Keratinocyte (primary cell): ENCODE results near the gene LACTBL1. TPM values are rescaled to one million over a fixed set of nuclear protein-coding genes. Genes with fewer than 3 reads are reported as not detected.
"Not testable (repeated sequence)": the region's sequence is repeated elsewhere in the genome, so short reads cannot be mapped to it uniquely, and the experiment has no call there.

ENCODE experiments used
- DNase-seq: peaks from one replicate; pipeline ENCODE4 v3.0.0-alpha.2; 2011; ENCODE audit warnings: low read depth, missing footprints, low spot score
- FAIRE-seq: peaks from 2 replicates; lab custom pipeline; 2011; peaks lifted over from hg19 to GRCh38; lab: Jason Lieb, UNC
- H2AFZ ChIP-seq: 2 replicates; pipeline ENCODE4 v1.6.0; 2012; ENCODE audit warnings: low read length, control low read depth, inconsistent platforms; ENCODE audit not compliant: control insufficient read depth
- H3K27ac ChIP-seq: 2 replicates; pipeline ENCODE4 v1.5.1; 2011; ENCODE audit warnings: low read length; ENCODE audit not compliant: control insufficient read depth, insufficient read depth
- H3K27me3 ChIP-seq: 3 replicates; pipeline ENCODE4 v1.6.0; 2011; ENCODE audit warnings: low read length; ENCODE audit not compliant: control insufficient read depth, insufficient read depth; ENCODE audit errors: extremely low read depth
- H3K36me3 ChIP-seq, 2 experiments: 2 replicates in 1 of 2; 3 replicates in 1 of 2; pipeline ENCODE4 v1.5.1; 2011; ENCODE audit warnings: low read length in 2 of 2, mild to moderate bottlenecking in 1 of 2; ENCODE audit not compliant: control insufficient read depth in 2 of 2, insufficient read depth in 2 of 2; ENCODE audit errors: extremely low read depth in 1 of 2
- H3K4me1 ChIP-seq: 3 replicates; pipeline ENCODE4 v1.5.1; 2011; ENCODE audit warnings: low read length; ENCODE audit not compliant: control insufficient read depth, insufficient read depth; ENCODE audit errors: extremely low read depth
- H3K4me2 ChIP-seq: 3 replicates; pipeline ENCODE4 v1.6.0; 2011; ENCODE audit warnings: low read depth, low read length; ENCODE audit not compliant: control insufficient read depth, insufficient read depth; ENCODE audit errors: extremely low read depth
- H3K4me3 ChIP-seq, 3 experiments: fragments of 200-600 bp in 1 of 3; sonication (generic) in 1 of 3; 2 replicates in 2 of 3; 3 replicates in 1 of 3; pipeline ENCODE4 v1.5.1; 2011 to 2016; ENCODE audit warnings: low read length in 3 of 3, mild to moderate bottlenecking in 3 of 3, control low read depth in 2 of 3, inconsistent platforms in 1 of 3, low read depth in 1 of 3, mixed read lengths in 1 of 3, mixed run types in 1 of 3, moderate library complexity in 1 of 3; ENCODE audit not compliant: control insufficient read depth in 2 of 3, insufficient read depth in 2 of 3; ENCODE audit errors: extremely low read depth in 1 of 3
- H3K79me2 ChIP-seq: 2 replicates; pipeline ENCODE4 v1.6.0; 2012; ENCODE audit warnings: low read length; ENCODE audit not compliant: control insufficient read depth, insufficient read depth
- H3K9ac ChIP-seq: 3 replicates; pipeline ENCODE4 v1.6.0; 2011; ENCODE audit warnings: low read length; ENCODE audit not compliant: control insufficient read depth, insufficient read depth; ENCODE audit errors: extremely low read depth
- H3K9me1 ChIP-seq: 3 replicates; pipeline ENCODE4 v1.6.0; 2011; ENCODE audit warnings: low read length; ENCODE audit not compliant: control insufficient read depth, insufficient read depth; ENCODE audit errors: extremely low read depth
- H3K9me3 ChIP-seq: 2 replicates; pipeline ENCODE4 v1.5.1; 2012; ENCODE audit warnings: low read depth, low read length; ENCODE audit not compliant: control insufficient read depth
- H4K20me1 ChIP-seq: 3 replicates; pipeline ENCODE4 v1.6.0; 2011; ENCODE audit warnings: low read length; ENCODE audit not compliant: control insufficient read depth, insufficient read depth; ENCODE audit errors: extremely low read depth
- CTCF ChIP-seq, 3 experiments: IDR thresholded peaks in 1 of 3; conservative IDR thresholded peaks in 1 of 3; optimal IDR thresholded peaks in 1 of 3; 2 replicates in 2 of 3; 3 replicates in 1 of 3; pipeline versions ENCODE3 to v1.5.1; 2011; ENCODE audit warnings: low read length in 3 of 3, mild to moderate bottlenecking in 3 of 3, moderate library complexity in 2 of 3, control low read depth in 1 of 3, inconsistent platforms in 1 of 3; ENCODE audit not compliant: insufficient read depth in 2 of 3; ENCODE audit errors: extremely low read depth in 1 of 3
- EZH2 ChIP-seq: IDR thresholded peaks from one replicate; pipeline ENCODE4 v1.6.1; 2012; ENCODE audit warnings: inconsistent platforms, mild to moderate bottlenecking, low read length, moderate library complexity
- dilution Hi-C: fragments of 300-500 bp; cut with MboI; formaldehyde crosslinking; loops from one replicate; pipeline ENCODE4 v1.7.0; 2020; ENCODE audit warnings: low sequenced_read_pairs; ENCODE audit not compliant: extremely low pct_ligation_motif_present
- polyA plus RNA-seq, 5 experiments: library from polyadenylated mRNA; depleted of rRNA in 3 of 5; stranded (reverse) in 3 of 5; stranded (forward) in 1 of 5; unstranded in 1 of 5; fragments of >200 nt; gene quantifications; 1 replicate in 1 of 5; 2 replicates in 3 of 5; 3 replicates in 1 of 5; pipeline versions ENCODE4 v1.2.1 to v1.2.3, GENCODE V29; 2011 to 2012; ENCODE audit warnings: missing spikeins in 2 of 5, low read depth in 1 of 5, low replicate concordance in 1 of 5

Gene LACTBL1
- polyA plus RNA-seq, 1 donor (not counting 4 experiments of a cell fraction or from before 2014, with no cell fraction given): not detected

- H3K9me3 ChIP-seq, H3K36me3 ChIP-seq, H3K27me3 ChIP-seq, H3K79me2 ChIP-seq, H3K4me1 ChIP-seq, H4K20me1 ChIP-seq, H3K4me2 ChIP-seq, H3K27ac ChIP-seq, FAIRE-seq, dilution Hi-C loops, H3K4me3 ChIP-seq, DNase-seq, H3K9me1 ChIP-seq, H3K9ac ChIP-seq, H2AFZ ChIP-seq: not testable (repeated sequence)
Observed at GRCh38 chr1:23000133-23000532, 27.5 kb upstream of the LACTBL1 start.

DNA sequence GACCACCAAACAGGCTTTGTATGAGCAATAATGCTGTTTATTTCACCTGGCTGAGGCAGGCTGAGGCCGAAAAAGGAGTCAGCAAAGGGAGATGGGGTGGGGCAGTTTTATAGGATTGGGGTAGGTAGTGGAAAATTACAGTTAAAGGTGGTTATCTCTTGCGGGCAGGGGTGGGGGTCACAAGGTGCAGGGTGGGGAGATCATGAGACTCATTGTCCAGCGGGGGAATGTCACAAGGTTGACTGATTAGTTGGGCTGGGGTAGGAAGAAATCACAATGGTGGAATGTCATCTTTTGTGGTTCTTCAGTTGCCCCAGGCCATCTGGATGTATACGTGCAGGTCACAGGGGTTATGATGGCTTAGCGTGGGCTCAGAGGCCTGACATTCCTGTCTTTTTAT, 24.9 kb upstream of the LACTBL1 start:
- H3K27me3 ChIP-seq, H2AFZ ChIP-seq, H3K4me2 ChIP-seq, H3K9ac ChIP-seq, H4K20me1 ChIP-seq, H3K79me2 ChIP-seq, H3K36me3 ChIP-seq, H3K27ac ChIP-seq, H3K4me1 ChIP-seq, FAIRE-seq, dilution Hi-C loops, H3K4me3 ChIP-seq, H3K9me1 ChIP-seq, H3K9me3 ChIP-seq, DNase-seq: not testable (repeated sequence)

GRCh38 chr1:22995774-22996173, 23.1 kb upstream of the LACTBL1 start:
- Histone ChIP-seq H3K27ac (no peak overlapping the region), H2AFZ (no peak overlapping the region), H3K27me3 (no peaks in the 10 kb centered on the region), H3K9me3 (no peaks in the 10 kb centered on the region), H3K4me3 (no peak overlapping the region), H3K9ac (no peak overlapping the region), H4K20me1 (no peaks in the 10 kb centered on the region), H3K4me2 (no peak overlapping the region), H3K9me1 (no peaks in the 10 kb centered on the region), H3K4me1 (no peaks in the 10 kb centered on the region), H3K79me2 (no peaks in the 10 kb centered on the region), H3K36me3 (no peaks in the 10 kb centered on the region)
- dilution Hi-C loops: no loop called here
- no peak for FAIRE-seq
- no peak for DNase-seq
- no peak for TF ChIP-seq EZH2
- no peak for TF ChIP-seq CTCF (optimal IDR thresholded peaks at IDR 0.05 in 1 of 3, IDR thresholded peaks at IDR 0.05 in 1 of 3, conservative IDR thresholded peaks at IDR 0.05 in 1 of 3; ENCODE audit: extremely low read depth in 1 of 3, insufficient read depth in 2 of 3, low read length in 3 of 3)

GRCh38 chr1:22993220-22993795, 20.6 kb upstream of the LACTBL1 start:
- H3K9ac ChIP-seq, H3K79me2 ChIP-seq, dilution Hi-C loops, H3K36me3 ChIP-seq, H4K20me1 ChIP-seq, H3K9me3 ChIP-seq, H3K4me1 ChIP-seq, FAIRE-seq, H3K27ac ChIP-seq, H3K27me3 ChIP-seq, H3K9me1 ChIP-seq, H2AFZ ChIP-seq, H3K4me3 ChIP-seq, DNase-seq, H3K4me2 ChIP-seq: not testable (repeated sequence)
